ENCODE measurements around the gene MUC5AC. TPM values are rescaled to one million over a fixed set of nuclear protein-coding genes. Genes with fewer than 3 reads are reported as not detected.

The MUC5AC gene
- total RNA-seq, 1 experiment from 2014 or later: not detected

DNA sequence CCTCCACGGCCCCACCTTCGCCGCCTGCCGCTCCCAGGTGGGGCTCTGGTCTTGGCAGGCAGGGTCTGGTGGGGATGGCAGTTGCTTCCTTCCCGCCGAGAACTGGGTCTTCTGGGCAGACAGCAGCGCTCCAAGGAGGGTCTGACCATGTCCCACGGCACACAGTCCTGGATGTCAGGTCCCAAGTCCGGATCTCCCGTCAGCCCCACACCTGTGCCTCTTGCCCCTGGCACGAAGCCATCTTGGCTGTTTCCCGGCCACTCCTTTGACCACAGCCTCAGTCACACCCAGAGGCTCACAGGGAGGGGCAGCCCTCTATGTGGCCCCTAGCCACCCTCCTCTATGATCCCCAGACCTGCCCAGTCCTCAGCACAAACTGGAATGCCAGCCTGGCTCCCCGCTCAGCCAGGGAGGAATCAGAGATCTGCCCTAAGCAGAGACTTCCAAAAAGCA is 79.4 kb downstream of the MUC5AC start:
- CTCF ChIA-PET: no interaction called here
- no peak for TF ChIP-seq EZH2 (IDR thresholded peaks at IDR 0.05; ENCODE audit: borderline replicate concordance, low read depth, low read length, poor library complexity, severe bottlenecking)
- TF ChIP-seq, protein P1, sequence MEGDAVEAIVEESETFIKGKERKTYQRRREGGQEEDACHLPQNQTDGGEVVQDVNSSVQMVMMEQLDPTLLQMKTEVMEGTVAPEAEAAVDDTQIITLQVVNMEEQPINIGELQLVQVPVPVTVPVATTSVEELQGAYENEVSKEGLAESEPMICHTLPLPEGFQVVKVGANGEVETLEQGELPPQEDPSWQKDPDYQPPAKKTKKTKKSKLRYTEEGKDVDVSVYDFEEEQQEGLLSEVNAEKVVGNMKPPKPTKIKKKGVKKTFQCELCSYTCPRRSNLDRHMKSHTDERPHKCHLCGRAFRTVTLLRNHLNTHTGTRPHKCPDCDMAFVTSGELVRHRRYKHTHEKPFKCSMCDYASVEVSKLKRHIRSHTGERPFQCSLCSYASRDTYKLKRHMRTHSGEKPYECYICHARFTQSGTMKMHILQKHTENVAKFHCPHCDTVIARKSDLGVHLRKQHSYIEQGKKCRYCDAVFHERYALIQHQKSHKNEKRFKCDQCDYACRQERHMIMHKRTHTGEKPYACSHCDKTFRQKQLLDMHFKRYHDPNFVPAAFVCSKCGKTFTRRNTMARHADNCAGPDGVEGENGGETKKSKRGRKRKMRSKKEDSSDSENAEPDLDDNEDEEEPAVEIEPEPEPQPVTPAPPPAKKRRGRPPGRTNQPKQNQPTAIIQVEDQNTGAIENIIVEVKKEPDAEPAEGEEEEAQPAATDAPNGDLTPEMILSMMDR (conservative IDR thresholded peaks at IDR 0.05; ENCODE audit: low read depth, low read length): no peak
- intact Hi-C loops (cut with micrococcal nuclease; ENCODE audit: unreplicated experiment): no loop called here

DNA sequence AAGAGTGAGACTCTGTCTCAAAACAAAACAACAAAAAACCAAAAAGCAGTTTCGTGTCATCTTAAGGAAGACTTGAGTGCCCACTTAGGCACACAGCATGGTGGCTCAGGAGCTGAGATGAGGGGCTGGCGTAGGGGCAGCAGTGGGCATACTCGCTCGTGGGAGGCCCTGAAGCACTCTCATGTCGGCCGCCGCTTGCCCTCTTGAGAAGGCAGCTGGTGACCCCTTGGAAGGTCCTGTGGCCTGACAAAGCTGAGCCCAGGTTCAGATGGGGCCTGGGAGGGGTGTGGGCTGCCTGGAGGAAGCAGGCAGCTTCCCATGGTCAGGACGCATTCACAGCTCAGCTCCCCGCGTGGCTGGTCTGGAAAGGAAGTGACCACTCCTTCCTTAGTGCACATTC is 80.1 kb downstream of the MUC5AC start:
- CTCF ChIA-PET: no interaction called here
- DNase-seq (ENCODE audit: low spot score): no peak
- Histone ChIP-seq H3K9me3 (ENCODE audit: low read depth, low read length, poor library complexity, severe bottlenecking) (no peaks in the 10 kb centered on the region), H3K27ac (ENCODE audit: low read depth, low read length, poor library complexity, severe bottlenecking) (no peak overlapping the region), H3K27me3 (replicated peaks; ENCODE audit: insufficient read depth, low read depth, low read length, poor library complexity) (no peaks in the 10 kb centered on the region), H3K4me1 (ENCODE audit: insufficient read depth, low read length, poor library complexity, severe bottlenecking) (no peaks in the 10 kb centered on the region), H3K36me3 (ENCODE audit: insufficient read depth, low read length, poor library complexity, severe bottlenecking) (no peaks in the 10 kb centered on the region), H3K4me3 (ENCODE audit: low read depth, low read length, poor library complexity, severe bottlenecking) (no peak overlapping the region)
- no TSS peak for BruUV-seq (replicated peaks)
- TF ChIP-seq, protein P1 (conservative IDR thresholded peaks at IDR 0.05; ENCODE audit: low read depth, low read length): no peak
- no peak for TF ChIP-seq EZH2 (IDR thresholded peaks at IDR 0.05; ENCODE audit: borderline replicate concordance, low read depth, low read length, poor library complexity, severe bottlenecking)
- POLR2A ChIA-PET (ENCODE audit: low non-redundant PET): no interaction called here
- intact Hi-C loops (cut with micrococcal nuclease; ENCODE audit: unreplicated experiment): no loop called here

More for the DNA sequence above, 79.4 kb downstream of the MUC5AC start:
- H3K27me3 ChIP-seq (replicated peaks; ENCODE audit: insufficient read depth, low read depth, low read length, poor library complexity): no peaks in the 10 kb centered on the region
- no peak overlapping the region for H3K27ac ChIP-seq (ENCODE audit: low read depth, low read length, poor library complexity, severe bottlenecking)
- no peak overlapping the region for H3K4me3 ChIP-seq (ENCODE audit: low read depth, low read length, poor library complexity, severe bottlenecking)
- BruUV-seq (replicated peaks): no TSS peak
- no peaks in the 10 kb centered on the region for H3K36me3 ChIP-seq (ENCODE audit: insufficient read depth, low read length, poor library complexity, severe bottlenecking)
- no peaks in the 10 kb centered on the region for H3K4me1 ChIP-seq (ENCODE audit: insufficient read depth, low read length, poor library complexity, severe bottlenecking)
- no peaks in the 10 kb centered on the region for H3K9me3 ChIP-seq (ENCODE audit: low read depth, low read length, poor library complexity, severe bottlenecking)
- POLR2A ChIA-PET (ENCODE audit: low non-redundant PET): no interaction called here
- no peak for DNase-seq (ENCODE audit: low spot score)

DNA sequence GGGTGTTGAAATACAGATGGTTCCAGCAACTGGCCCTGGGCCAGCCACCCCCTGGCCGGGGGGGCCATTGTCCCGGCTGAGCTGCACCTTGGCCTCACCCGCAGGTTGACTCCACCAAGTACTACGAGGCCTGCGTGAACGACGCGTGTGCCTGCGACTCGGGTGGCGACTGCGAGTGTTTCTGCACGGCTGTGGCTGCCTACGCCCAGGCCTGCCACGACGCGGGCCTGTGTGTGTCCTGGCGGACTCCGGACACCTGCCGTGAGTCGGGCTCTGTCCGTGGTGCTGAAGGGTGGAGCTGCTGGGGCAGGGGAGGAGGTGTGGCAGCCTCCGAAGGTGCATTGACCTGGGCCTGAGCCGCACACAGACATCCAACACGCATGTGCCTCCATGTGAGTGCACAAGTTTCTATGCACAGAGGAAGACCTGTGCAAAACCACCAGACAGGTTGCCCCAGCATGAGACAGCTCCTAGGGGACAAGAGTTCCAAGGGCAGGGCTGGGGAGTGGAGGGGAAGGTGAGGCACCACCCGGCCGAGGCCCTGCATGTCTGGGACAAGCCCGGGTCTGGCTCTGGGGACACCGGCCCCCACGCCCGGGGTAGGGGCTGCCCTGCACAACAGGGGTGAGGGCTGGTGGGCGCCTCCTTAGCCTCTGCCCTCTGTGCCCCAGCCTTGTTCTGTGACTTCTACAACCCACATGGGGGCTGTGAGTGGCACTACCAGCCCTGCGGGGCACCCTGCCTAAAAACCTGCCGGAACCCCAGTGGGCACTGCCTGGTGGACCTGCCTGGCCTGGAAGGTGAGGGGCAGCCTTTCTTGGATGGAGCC is 81.2 kb downstream of the MUC5AC start:
- BruUV-seq (replicated peaks): no TSS peak

More for the DNA sequence above, 81.2 kb downstream of the MUC5AC start:
- Histone ChIP-seq H3K9me3 (ENCODE audit: low read depth, low read length, poor library complexity, severe bottlenecking) (no peaks in the 10 kb centered on the region), H3K27me3 (replicated peaks; ENCODE audit: insufficient read depth, low read depth, low read length, poor library complexity) (no peaks in the 10 kb centered on the region), H3K27ac (ENCODE audit: low read depth, low read length, poor library complexity, severe bottlenecking) (no peak overlapping the region), H3K36me3 (ENCODE audit: insufficient read depth, low read length, poor library complexity, severe bottlenecking) (no peaks in the 10 kb centered on the region), H3K4me3 (ENCODE audit: low read depth, low read length, poor library complexity, severe bottlenecking) (no peak overlapping the region), H3K4me1 (ENCODE audit: insufficient read depth, low read length, poor library complexity, severe bottlenecking) (no peaks in the 10 kb centered on the region)
- no peak for DNase-seq (ENCODE audit: low spot score)
- TF ChIP-seq, protein P1 (conservative IDR thresholded peaks at IDR 0.05; ENCODE audit: low read depth, low read length): no peak
- TF ChIP-seq EZH2 (IDR thresholded peaks at IDR 0.05; ENCODE audit: borderline replicate concordance, low read depth, low read length, poor library complexity, severe bottlenecking): no peak
- POLR2A ChIA-PET (ENCODE audit: low non-redundant PET): no interaction called here
- intact Hi-C loops (cut with micrococcal nuclease; ENCODE audit: unreplicated experiment): no loop called here
- CTCF ChIA-PET: no interaction called here
